A673 (cell line): ENCODE data around the gene JAML. TPM values are rescaled to one million over a fixed set of nuclear protein-coding genes. Genes with fewer than 3 reads are reported as not detected.
"Not testable (repeated sequence)": the region's sequence is repeated elsewhere in the genome, so short reads cannot be mapped to it uniquely, and the experiment has no call there.

Source experiments
- BruUV-seq: library from RNA; stranded (reverse); fragments of 400-500 nt; replicated peaks from 2 replicates; lab custom pipeline; 2021; lab: Mats Ljungman, UMichigan
- CTCF ChIA-PET: fragments of 300-600 bp; sonication (Branson Sonifier 250); formaldehyde crosslinking; loops from one replicate; lab custom pipeline; 2022; ENCODE audit warnings: antibody characterized with exemption; lab: Charles Lee
- POLR2A ChIA-PET: fragments of 300-600 bp; sonication (Branson Sonifier 250); formaldehyde crosslinking; loops from one replicate; lab custom pipeline; 2022; ENCODE audit warnings: antibody characterized with exemption; ENCODE audit not compliant: low non-redundant PET; lab: Charles Lee
- DNase-seq: peaks from one replicate; pipeline ENCODE4 v3.0.0-alpha.2; 2015; ENCODE audit warnings: low spot score
- H3K27ac ChIP-seq: fragments of 200-600 bp; sonication (generic); 2 replicates; pipeline ENCODE4 v1.5.1; 2016; ENCODE audit warnings: mixed run types, low read depth, mild to moderate bottlenecking, mixed read lengths, antibody characterized with exemption, low read length; ENCODE audit not compliant: poor library complexity, severe bottlenecking
- H3K27me3 ChIP-seq: fragments of 200-600 bp; sonication (generic); replicated peaks from 2 replicates; pipeline ENCODE4 v1.6.1; 2017; ENCODE audit warnings: mixed run types, low read depth, mild to moderate bottlenecking, mixed read lengths, antibody characterized with exemption, low read length; ENCODE audit not compliant: insufficient read depth, poor library complexity
- H3K36me3 ChIP-seq: fragments of 200-600 bp; sonication (generic); 2 replicates; pipeline ENCODE4 v1.6.1; 2016; ENCODE audit warnings: mixed run types, mild to moderate bottlenecking, mixed read lengths, antibody characterized with exemption, low read length; ENCODE audit not compliant: insufficient read depth, poor library complexity, severe bottlenecking
- H3K4me1 ChIP-seq: fragments of 200-600 bp; sonication (generic); 2 replicates; pipeline ENCODE4 v1.6.1; 2017; ENCODE audit warnings: mixed run types, mild to moderate bottlenecking, mixed read lengths, antibody characterized with exemption, low read length; ENCODE audit not compliant: insufficient read depth, poor library complexity, severe bottlenecking
- H3K4me3 ChIP-seq: fragments of 200-600 bp; sonication (generic); 2 replicates; pipeline ENCODE4 v1.5.1; 2016; ENCODE audit warnings: low read depth, mixed run types, mild to moderate bottlenecking, mixed read lengths, low read length; ENCODE audit not compliant: poor library complexity, severe bottlenecking
- H3K9me3 ChIP-seq: fragments of 200-600 bp; sonication (generic); 2 replicates; pipeline ENCODE4 v1.6.1; 2016; ENCODE audit warnings: mixed run types, low read depth, mild to moderate bottlenecking, mixed read lengths, antibody characterized with exemption, low read length; ENCODE audit not compliant: poor library complexity, severe bottlenecking
- EZH2 ChIP-seq: fragments of 200-600 bp; sonication (generic); IDR thresholded peaks from 2 replicates; pipeline ENCODE4 v1.6.1; 2017; ENCODE audit warnings: borderline replicate concordance, low read depth, mild to moderate bottlenecking, mixed read lengths, antibody characterized with exemption, low read length; ENCODE audit not compliant: poor library complexity, severe bottlenecking
- intact Hi-C: fragments of 100-400 bp; cut with micrococcal nuclease; formaldehyde crosslinking; loops from one replicate; pipeline ENCODE4 v1.10.0; 2022; ENCODE audit not compliant: unreplicated experiment
- total RNA-seq: library from RNA; stranded (reverse); gene quantifications from 2 replicates; pipeline ENCODE4 v1.2.3, GENCODE V29; 2021
- TF ChIP-seq, protein P1 (sequence below): fragments of 300-800, 200-600 bp; sonication (generic); conservative IDR thresholded peaks from 2 replicates; pipeline ENCODE4 v1.5.1; 2017; ENCODE audit warnings: low read depth, mild to moderate bottlenecking, antibody characterized with exemption, low read length, moderate library complexity, mixed read lengths

Gene JAML
- total RNA-seq, 1 experiment from 2014 or later = not detected

DNA sequence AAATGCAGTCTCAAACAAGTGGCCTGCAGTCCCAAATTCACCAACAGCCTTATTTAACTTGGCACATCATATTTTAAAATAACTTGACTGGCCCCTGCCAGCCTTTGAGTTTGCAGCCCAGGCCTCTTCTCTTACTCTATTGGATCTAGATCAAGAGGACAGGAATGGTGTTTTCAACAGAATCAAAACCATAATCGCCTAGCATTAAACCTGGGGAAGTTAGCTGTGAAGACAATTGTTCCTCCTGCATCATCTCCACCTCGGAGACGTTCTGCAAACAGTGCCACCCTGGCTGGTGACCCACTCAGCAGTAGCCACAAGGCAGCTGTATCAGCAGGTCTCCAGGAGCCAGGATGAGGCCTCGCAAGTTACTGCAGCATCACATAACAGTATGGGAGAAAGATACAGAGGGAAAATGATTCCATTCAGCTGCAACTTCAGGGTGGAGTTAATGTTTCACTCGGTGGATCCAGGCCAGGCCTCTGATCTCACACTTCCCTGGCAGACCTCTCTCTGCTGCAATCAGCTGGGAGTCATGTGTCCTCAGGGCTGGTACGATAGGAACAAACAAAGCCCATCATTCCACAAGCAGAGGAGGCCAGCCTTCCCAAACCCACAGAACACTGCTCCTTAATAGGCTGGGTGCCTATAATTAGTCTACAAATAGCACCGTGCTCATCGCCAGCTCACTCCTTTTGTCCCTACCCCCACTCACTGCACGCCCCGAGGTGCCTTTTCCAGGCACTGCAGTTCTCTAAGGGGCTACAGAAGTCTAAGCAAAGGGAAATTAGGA, 29.8 kb downstream of the JAML start:
- H3K27me3 ChIP-seq = no peaks in the 10 kb centered on the region
- no peaks in the 10 kb centered on the region for H3K9me3 ChIP-seq
- no peaks in the 10 kb centered on the region for H3K36me3 ChIP-seq
- DNase-seq = no peak
- ChIA-PET CTCF (no interaction called here), POLR2A (no interaction called here)
- no TSS peak for BruUV-seq
- no peaks in the 10 kb centered on the region for H3K4me1 ChIP-seq
- TF ChIP-seq EZH2 = no peak
- TF ChIP-seq, protein P1, sequence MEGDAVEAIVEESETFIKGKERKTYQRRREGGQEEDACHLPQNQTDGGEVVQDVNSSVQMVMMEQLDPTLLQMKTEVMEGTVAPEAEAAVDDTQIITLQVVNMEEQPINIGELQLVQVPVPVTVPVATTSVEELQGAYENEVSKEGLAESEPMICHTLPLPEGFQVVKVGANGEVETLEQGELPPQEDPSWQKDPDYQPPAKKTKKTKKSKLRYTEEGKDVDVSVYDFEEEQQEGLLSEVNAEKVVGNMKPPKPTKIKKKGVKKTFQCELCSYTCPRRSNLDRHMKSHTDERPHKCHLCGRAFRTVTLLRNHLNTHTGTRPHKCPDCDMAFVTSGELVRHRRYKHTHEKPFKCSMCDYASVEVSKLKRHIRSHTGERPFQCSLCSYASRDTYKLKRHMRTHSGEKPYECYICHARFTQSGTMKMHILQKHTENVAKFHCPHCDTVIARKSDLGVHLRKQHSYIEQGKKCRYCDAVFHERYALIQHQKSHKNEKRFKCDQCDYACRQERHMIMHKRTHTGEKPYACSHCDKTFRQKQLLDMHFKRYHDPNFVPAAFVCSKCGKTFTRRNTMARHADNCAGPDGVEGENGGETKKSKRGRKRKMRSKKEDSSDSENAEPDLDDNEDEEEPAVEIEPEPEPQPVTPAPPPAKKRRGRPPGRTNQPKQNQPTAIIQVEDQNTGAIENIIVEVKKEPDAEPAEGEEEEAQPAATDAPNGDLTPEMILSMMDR = no peak
- no peak overlapping the region for H3K27ac ChIP-seq
- intact Hi-C loops = no loop called here
- H3K4me3 ChIP-seq = no peak overlapping the region

DNA sequence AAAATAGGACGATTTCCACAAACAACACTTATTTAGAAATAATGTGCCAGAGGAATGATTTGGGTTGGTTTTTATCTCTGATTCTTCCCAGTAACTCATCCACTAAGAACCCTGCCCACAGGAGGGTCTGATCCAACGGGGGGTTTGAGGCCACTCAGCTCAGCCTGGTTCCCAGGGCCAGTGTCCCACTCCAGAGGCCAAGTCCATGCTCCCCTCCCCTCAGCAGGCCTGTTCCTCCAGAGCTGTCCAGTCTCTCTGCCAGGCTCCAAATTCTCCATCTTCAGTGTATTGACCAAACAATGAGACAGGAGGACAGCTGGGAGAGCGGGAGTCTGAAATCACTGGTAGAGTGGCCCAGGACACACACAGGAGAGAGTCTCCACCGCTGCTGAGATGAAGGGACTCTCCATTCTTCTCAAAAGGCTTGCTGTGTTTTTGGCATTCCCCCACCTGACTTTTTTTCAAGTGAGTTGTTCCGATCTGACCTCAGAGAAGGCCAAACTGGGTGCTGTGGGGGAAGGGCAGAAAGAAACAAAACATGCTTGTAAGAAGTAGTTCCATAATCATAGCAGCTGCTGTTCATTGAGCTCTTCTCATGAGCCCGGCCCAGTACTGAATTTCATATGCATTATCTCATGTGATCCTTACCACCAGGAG, 30.8 kb downstream of the JAML start:
- no peak for TF ChIP-seq EZH2
- TF ChIP-seq, protein P1 = no peak
- ChIA-PET POLR2A (no interaction called here), CTCF (no interaction called here)
- H3K36me3 ChIP-seq = no peaks in the 10 kb centered on the region
- H3K27ac ChIP-seq = no peak overlapping the region
- no peak for DNase-seq
- no peaks in the 10 kb centered on the region for H3K27me3 ChIP-seq
- H3K4me3 ChIP-seq = no peak overlapping the region
- H3K4me1 ChIP-seq = no peaks in the 10 kb centered on the region
- intact Hi-C loops = no loop called here
- no peaks in the 10 kb centered on the region for H3K9me3 ChIP-seq
- no TSS peak for BruUV-seq

DNA sequence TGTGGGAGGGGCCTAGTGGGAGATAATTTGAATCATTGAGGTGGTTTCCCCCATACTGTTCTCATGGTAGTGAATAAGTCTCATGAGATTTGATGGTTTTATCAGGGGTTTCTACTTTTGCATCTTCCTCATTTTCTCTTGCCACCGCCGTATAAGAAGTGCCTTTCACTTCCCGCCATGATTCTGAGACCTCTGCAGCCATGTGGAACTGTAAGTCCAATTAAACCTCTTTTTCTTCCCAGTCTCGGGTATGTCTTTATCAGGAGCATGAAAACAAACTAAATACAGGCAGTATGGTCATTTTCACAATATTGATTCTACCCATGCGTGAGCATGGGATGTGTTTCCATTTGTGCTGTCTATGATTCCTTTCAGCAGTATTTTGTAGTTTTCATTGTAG, 32.0 kb downstream of the JAML start:
- intact Hi-C loops, BruUV-seq, H3K27ac ChIP-seq: not testable (repeated sequence)

DNA sequence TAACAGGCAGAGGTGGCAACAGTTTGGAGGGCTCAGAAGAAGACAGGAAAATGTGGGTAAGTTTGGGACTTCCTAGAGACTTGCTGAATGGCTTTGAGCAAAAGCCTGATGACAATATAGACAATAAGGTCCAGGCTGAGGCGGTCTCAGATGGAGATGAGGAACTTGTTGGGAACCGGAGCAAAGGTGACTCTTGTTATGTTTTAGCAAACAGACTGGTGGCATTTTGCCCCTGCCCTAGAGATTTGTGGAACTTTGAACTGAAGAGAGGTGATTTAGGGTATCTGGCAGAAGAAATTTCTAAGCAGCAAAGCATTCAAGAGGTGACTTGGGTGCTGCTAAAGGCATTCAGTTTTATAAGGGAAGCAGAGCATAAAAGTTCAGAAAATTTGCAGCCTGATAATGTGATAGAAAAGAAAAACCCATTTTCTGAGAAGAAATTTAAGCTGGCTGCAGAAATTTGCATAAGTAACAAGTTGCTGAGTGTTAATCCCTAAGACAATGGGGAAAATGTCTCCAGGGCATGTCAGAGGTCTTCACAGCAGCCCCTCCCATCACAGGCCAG, 33.8 kb downstream of the JAML start:
- DNase-seq, H3K27me3 ChIP-seq, H3K9me3 ChIP-seq, BruUV-seq, H3K4me1 ChIP-seq, CTCF ChIA-PET, H3K4me3 ChIP-seq, intact Hi-C loops, H3K36me3 ChIP-seq, POLR2A ChIA-PET, H3K27ac ChIP-seq: not testable (repeated sequence)

More for the DNA sequence above, 32.0 kb downstream of the JAML start:
- H3K27me3 ChIP-seq, H3K4me3 ChIP-seq, H3K4me1 ChIP-seq, H3K36me3 ChIP-seq, POLR2A ChIA-PET, CTCF ChIA-PET, H3K9me3 ChIP-seq, DNase-seq: not testable (repeated sequence)
